ENCODE measurements around the gene CXCL17.

The CXCL17 gene

DNA sequence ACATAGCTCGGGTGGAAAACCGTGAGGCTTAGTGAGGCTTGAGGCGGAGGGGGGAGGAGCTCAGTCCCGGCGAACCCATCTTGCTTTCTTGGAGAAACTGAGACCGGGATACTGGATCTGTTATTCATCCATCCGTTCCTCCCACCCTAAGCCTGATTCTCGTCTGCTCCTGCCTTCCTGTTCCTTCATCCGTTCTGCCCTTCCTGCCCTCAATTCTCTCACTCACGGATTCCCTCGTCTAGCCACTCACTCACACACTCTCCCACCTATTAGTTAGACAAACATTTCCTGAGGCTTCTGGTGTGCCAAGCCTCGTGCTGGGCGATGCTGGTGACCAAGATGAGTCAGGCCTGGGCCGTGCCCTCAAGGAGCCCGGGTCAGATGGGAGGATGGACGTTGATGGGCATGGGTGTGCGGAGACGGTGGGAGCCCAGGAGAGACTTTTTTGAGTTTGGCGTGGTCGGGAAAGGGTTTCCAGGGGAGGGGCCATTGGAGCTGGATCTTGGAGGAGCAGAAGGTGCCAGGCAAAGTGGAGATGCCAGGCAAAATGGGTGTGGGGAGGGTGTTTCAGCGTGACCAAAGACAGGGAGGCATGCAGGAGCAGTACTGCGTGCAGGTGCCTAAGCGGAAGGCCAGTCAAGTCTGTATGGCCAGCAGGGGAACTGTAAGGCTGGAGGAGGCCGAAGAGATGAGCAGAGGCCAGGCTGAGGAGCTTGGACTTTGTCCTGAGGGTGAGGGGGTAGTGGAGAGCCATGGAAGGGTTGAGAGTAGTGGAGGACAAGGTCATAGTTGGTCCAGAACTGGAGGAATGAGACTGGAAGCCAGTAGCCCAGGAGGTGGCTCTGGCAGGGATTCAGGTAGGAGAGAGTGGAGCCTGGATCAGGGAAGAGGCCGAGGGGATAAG is 45.2 kb downstream of the CXCL17 start:
- DNase-seq = no peak

DNA sequence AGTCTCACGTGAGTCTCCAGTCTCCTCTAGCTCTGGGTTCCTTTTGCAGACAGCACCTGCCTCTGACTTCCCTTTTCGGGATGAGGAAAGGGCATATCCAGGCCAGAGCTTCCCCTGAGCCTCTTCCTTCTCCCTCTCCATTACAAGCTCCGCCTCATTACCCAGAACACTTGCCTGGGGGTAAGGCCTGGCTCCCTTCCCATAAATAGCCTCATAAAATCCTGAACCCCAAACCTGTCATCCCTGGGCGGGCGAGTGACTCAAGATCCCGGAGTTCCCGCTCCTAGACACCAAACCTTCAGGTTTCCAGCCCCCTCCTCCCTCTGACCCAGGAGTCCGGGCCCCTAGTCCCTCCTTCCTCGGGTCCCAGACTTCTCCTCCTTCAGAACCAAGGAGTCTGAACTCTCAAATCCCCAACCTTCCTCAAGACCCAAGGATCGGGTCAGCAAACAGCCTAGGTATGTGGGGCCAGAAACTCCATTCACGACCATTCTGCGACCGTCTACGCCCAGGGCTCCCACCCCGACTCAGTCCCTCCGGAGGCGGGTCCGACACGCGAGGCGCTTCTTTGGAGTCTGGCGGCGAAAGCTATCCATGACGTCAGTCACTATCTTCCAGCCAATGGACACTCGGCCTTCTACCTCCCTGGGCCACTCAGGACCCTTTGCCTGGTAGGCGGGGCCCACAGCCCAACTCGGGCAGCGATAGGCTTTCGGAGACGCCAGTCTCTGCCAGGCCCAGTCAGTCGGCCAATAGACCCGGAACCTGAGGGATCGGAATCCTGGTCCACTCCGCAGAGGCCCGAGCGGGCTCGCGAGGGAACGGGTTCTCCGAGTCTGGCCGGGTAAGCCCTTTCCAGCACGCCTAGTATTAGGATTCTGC is 46.1 kb downstream of the CXCL17 start:
- peak; percentile 98 for DNase-seq

DNA sequence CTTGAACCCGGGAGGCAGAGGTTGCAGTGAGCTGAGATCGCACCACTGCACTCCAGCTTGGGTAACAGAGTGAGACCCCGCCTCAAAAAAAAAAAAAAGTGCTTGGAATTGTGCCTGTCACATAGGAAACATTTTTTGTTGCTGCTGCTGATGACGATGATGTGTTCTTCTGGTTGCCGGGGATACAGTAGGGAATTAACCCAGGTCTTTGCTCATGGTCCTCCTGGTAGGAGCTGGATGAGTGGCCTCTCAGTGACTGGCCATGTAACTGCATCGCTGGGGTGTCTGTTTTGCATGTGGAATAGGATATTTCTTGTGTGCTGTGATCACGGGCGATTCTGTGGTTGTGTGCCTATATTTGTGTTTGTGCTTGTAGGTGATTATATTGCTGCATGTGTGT is 48.0 kb downstream of the CXCL17 start:
- no peak for DNase-seq

DNA sequence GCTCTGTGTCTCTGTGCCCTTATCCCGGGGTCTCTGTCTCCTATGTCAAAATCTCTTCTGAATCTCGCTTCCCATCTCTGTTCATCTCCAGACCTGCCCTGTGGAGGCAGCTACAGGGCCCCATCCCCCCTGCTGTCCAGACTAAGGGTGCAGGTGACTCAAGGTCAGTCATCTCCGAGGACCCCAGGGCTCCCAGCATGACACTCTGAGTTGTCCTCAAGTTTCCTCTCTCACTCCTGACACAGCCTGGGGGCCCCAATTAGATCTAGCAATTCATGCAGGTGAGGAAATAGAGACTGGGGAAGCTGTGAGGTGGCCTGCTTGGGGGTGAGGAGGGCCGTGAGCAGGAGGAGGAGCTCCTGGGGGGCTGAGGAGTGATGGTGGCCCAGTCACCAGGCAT is 50.6 kb downstream of the CXCL17 start:
- DNase-seq = no peak

DNA sequence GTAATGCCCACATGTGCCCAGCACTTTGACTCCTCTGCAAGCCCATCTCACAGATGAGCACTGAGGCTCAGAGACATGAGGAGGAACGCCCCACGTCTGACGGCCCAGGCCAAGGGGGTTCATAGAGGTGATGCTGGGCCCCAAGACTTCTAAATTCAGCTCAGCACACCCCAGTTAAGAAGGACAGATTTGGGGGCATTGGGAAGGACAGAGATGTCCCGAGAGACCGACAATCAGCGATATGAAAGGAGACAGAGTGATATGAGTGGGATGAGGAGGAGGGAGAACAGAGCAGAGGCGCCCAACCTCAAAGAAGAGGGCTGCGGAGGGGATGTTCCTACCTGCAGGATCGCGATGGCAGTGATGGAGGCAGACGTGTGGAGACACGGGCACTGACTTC is 52.8 kb downstream of the CXCL17 start, which contains the start of gene CNFN:
CNFN (minus strand) TSS at position 399 of the 400 bp plus-strand sequence. CDS start 1,260 bp downstream, outside the sequence.
- DNase-seq = no peak

DNA sequence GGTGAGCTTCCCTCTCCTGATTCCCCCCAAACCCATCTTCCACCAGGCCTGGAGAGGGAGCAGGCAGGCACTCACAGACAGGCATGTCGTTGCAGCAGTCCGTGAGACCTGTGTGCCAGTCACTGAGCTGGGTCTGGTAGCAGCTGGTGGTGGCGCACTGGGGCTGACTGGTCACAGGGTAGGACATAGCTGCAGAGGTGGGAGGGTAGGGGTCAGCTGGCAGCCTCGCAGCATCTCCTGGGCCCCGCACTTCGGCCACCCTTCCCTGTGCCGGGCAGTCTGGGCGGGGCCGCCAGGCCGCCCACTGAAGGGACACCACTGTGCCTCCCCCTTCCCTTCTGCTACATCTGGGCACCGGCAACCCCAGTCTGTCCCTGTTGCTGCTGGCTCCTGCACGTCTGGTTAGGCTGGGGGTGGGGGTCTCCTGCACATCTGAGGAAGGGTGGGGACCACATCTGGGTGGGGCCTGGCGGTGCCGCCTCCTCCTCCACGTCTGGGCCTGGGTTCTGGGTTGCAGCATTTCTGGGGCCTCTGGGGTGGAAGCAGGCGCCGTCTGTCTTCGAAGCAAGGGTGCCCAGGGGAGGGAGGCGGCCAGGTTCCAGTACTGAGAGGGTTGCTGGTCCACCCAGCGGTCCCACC is 53.8 kb downstream of the CXCL17 start:
- DNase-seq = no peak

DNA sequence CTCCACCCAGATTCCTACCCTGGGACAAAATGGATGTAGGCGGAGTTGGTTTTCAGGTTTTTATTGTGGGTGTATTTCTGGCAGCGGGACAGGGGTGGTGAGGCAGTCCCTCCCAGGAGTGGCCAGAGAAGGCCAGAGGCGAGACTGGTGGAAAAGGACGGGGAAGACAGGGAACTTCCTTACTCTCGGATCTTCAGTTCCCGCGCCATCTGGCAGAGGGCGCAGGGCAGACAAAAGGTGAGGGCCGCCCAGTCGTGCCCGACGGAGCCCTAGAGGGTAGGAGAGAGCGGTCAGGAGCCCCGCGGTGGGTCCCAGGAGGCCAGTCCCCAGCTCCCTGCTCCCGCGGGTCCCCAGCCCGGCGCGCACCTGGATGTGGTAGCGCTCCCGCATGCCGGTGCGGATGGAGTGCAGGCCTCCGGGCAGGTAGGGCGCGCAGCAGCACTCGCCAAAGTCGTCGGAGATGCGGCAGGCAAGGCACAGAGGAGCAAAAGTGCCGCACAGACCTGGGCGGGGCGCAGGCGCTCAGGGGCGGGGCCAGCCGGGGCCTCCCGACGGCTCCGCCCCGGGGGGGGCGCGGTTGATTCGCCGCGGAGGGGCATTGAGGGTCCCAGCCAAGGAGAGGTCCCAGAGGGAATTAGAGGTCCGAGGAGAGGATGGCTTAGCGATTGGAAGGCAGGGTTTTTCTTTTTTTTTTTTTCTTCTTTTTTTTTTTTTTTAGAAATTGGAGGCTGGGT is 55.6 kb downstream of the CXCL17 start:
- DNase-seq = peak; percentile 80

DNA sequence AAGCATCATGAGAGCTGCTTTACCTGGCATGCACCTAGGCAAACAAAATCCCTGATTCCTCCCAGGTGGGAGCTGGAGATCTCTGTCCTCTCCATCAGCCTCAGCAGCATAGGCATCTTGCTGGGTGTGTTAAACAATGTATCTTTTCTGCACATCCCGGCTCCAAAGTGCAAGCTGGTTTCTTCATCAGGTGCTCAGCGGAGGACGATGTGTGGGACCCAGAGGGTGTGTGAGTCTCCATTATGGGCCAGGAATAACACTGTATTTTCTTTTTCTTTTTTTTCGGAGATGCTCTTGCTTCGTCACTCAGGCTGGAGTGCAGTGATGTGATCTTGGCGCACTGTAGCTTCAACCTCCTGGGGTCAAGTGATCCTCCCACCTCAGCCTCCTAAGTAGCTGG is 62.6 kb downstream of the CXCL17 start:
- no peak for DNase-seq

Measured in DMS153 (cell line).